GM13976 (cell line): ENCODE results near the gene DCAF12.
A peak's percentile ranks its signal among the peaks of the same experiment; 100 is the strongest.

ENCODE experiments used
- DNase-seq: peaks from one replicate; pipeline ENCODE4 v3.0.0; 2012; ENCODE audit warnings: low spot score
- CTCF ChIP-seq: IDR thresholded peaks from 2 replicates; pipeline ENCODE4 v1.5.1; 2012; ENCODE audit warnings: borderline replicate concordance, mild to moderate bottlenecking; ENCODE audit not compliant: insufficient read depth; ENCODE audit errors: extremely low read depth, missing control alignments, control extremely low read depth
- in situ Hi-C: fragments of 300-500 bp; cut with MboI; formaldehyde crosslinking; loops from one replicate; pipeline ENCODE4 v1.12.0; 2022; ENCODE audit warnings: low sequenced_read_pairs, mixed read lengths, inconsistent platforms; ENCODE audit not compliant: unreplicated experiment

Gene DCAF12

DNA sequence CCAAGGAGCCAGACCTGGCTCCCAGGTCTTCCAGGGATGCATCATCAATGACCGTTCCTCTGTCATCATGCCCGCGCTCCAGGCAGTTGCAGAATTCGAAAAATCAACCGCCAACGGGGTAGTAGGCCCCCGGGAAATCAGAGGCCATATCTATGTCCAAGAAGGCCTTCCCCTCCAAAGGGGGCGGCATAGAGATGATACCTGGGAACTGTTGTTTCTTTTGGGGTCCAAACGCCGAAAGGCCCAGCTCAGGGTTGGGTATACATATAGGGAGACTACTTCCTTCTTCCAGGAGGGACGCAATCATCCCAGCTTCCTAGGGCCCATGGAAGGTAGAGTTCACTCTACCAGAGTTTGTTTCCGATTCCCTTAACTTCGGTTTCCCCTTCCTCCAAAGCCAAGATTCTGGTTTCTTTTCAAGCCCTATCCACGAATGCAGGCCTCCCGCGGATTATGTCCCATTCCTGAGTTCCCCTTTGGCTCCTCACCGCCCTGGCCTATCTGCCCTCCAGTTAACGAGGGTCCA, 754 bp downstream of the DCAF12 start:
- in situ Hi-C loops = no loop called here
- DNase-seq = no peak
- no peak for TF ChIP-seq CTCF

GRCh38 chr9:34124926-34125325, 1.6 kb downstream of the DCAF12 start:
- in situ Hi-C loops = no loop called here
- no peak for TF ChIP-seq CTCF
- no peak for DNase-seq

DNA sequence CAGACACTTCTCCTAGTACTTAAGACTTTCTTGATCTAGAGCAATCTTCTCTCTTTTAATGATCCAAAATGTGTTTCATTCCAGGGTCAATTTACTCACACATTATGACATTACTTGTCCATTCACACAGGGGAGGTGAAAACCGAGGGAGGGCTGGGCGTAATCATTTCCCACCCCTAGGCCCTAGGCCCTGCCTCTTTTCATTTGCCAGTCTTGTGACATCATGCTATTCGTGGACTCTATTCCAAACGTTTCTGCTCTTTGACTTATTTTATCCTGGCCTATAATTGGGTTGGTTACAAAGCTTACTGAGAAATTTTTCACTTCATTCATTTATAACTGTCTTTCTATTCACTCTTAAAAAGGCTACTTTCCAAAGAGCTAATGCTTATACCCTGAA, 2.4 kb downstream of the DCAF12 start:
- TF ChIP-seq CTCF = no peak
- in situ Hi-C loops = no loop called here
- no peak for DNase-seq

GRCh38 chr9:34123682-34124081, 2.8 kb downstream of the DCAF12 start:
- in situ Hi-C loops = no loop called here
- TF ChIP-seq CTCF = no peak
- DNase-seq = peak; percentile 53

- no peak for DNase-seq
- no peak for TF ChIP-seq CTCF
- in situ Hi-C loops = no loop called here
These were observed 4.5 kb downstream of the DCAF12 start for GRCh38 chr9:34121996-34122395.

GRCh38 chr9:34119713-34120112, 6.8 kb downstream of the DCAF12 start:
- no peak for DNase-seq
- no peak for TF ChIP-seq CTCF
- in situ Hi-C loops = no loop called here

GRCh38 chr9:34114436-34114835, 12.1 kb downstream of the DCAF12 start:
- no peak for DNase-seq
- in situ Hi-C loops = no loop called here
- TF ChIP-seq CTCF = no peak
